ENCODE data around the gene TLL2. TPM values are rescaled to one million over a fixed set of nuclear protein-coding genes. Genes with fewer than 3 reads are reported as not detected.

TLL2 gene
- total RNA-seq, 1 donor from 2014 or later = 10.8 TPM

- DNase-seq (ENCODE audit: missing footprints) (no peak), ATAC-seq (peak; percentile 59)
- intact Hi-C loops (cut with DNase I) = loop anchor here (2.0 kb wide), 1 partner anchor 14 kb away; no protein-coding TSS in a partner anchor
Observed at GRCh38 chr10:96413151-96413787, 100.5 kb downstream of the TLL2 start.

GRCh38 chr10:96411716-96412320 is 101.9 kb downstream of the TLL2 start:
- intact Hi-C loops (cut with DNase I) = loop anchor here (2.0 kb wide), 1 partner anchor 13 kb away; no protein-coding TSS in a partner anchor
- ATAC-seq (no peak), DNase-seq (ENCODE audit: missing footprints) (no peak)

GRCh38 chr10:96410296-96410695 is 103.4 kb downstream of the TLL2 start:
- no peak for DNase-seq (ENCODE audit: missing footprints)
- ATAC-seq = no peak
- intact Hi-C loops (cut with DNase I) = no loop called here

- no peak for ATAC-seq
- intact Hi-C loops (cut with DNase I) = no loop called here
- DNase-seq (ENCODE audit: missing footprints) = no peak
Observed at GRCh38 chr10:96408201-96408600, 105.5 kb downstream of the TLL2 start.

GRCh38 chr10:96407560-96408069 is 106.1 kb downstream of the TLL2 start:
- DNase-seq (ENCODE audit: missing footprints) (no peak), ATAC-seq (no peak)
- intact Hi-C loops (cut with DNase I) = no loop called here

- no peak for DNase-seq (ENCODE audit: missing footprints)
Observed at GRCh38 chr10:96406091-96406490, 107.6 kb downstream of the TLL2 start.

GRCh38 chr10:96402417-96403305 is 111.1 kb downstream of the TLL2 start:
- intact Hi-C loops (cut with DNase I) = loop anchor here (5.0 kb wide), 1 partner anchor 1295 kb away; no protein-coding TSS in a partner anchor
- ATAC-seq (no peak), DNase-seq (ENCODE audit: missing footprints) (no peak)

More at GRCh38 chr10:96406091-96406490, 107.6 kb downstream of the TLL2 start:
- ATAC-seq = no peak
- intact Hi-C loops (cut with DNase I) = no loop called here

GRCh38 chr10:96401036-96401435 is 112.7 kb downstream of the TLL2 start:
- ATAC-seq (peak; percentile 36), DNase-seq (ENCODE audit: missing footprints) (no peak)
- intact Hi-C loops (cut with DNase I) = loop anchor here (5.0 kb wide), 1 partner anchor 1296 kb away; no protein-coding TSS in a partner anchor

GRCh38 chr10:96400465-96400864 is 113.3 kb downstream of the TLL2 start:
- intact Hi-C loops (cut with DNase I) = loop anchor here (5.0 kb wide), 1 partner anchor 1297 kb away; no protein-coding TSS in a partner anchor
- DNase-seq (ENCODE audit: missing footprints) = no peak
- ATAC-seq = no peak

GRCh38 chr10:96397902-96398301 is 115.8 kb downstream of the TLL2 start:
- DNase-seq (ENCODE audit: missing footprints) (no peak), ATAC-seq (peak; percentile 78)
- intact Hi-C loops (cut with DNase I) = loop anchor here (1.0 to 10.0 kb wide), 5 partner anchors 15 to 434 kb away; partner anchors contain the start of genes LCOR, PIK3AP1 and TLL2

GRCh38 chr10:96395931-96396877 is 117.5 kb downstream of the TLL2 start:
- ATAC-seq (peak; percentile 56), DNase-seq (ENCODE audit: missing footprints) (no peak)
- intact Hi-C loops (cut with DNase I) = loop anchor here (5.0 to 10.0 kb wide), 3 partner anchors 161 to 436 kb away; partner anchors contain the start of genes LCOR and PIK3AP1

- DNase-seq (ENCODE audit: missing footprints) = peak; percentile 79
- intact Hi-C loops (cut with DNase I) = loop anchor here (10.0 kb wide), 1 partner anchor 334 kb away; the partner anchor contains the start of gene PIK3AP1
- peak; percentile 92 for ATAC-seq
Observed at GRCh38 chr10:96390460-96390864, 123.3 kb downstream of the TLL2 start.

- intact Hi-C loops (cut with DNase I) = loop anchor here (10.0 kb wide), 1 partner anchor 335 kb away; the partner anchor contains the start of gene PIK3AP1
- DNase-seq (ENCODE audit: missing footprints) (no peak), ATAC-seq (no peak)
Observed at GRCh38 chr10:96389785-96390184, 123.9 kb downstream of the TLL2 start.

GRCh38 chr10:96387601-96388000 is 126.1 kb downstream of the TLL2 start:
- no peak for DNase-seq (ENCODE audit: missing footprints)
- ATAC-seq = no peak
- intact Hi-C loops (cut with DNase I) = no loop called here

GRCh38 chr10:96387161-96387560 is 126.6 kb downstream of the TLL2 start:
- DNase-seq (ENCODE audit: missing footprints) (no peak), ATAC-seq (no peak)
- intact Hi-C loops (cut with DNase I) = no loop called here

GRCh38 chr10:96384506-96384905 is 129.2 kb downstream of the TLL2 start:
- no peak for DNase-seq (ENCODE audit: missing footprints)
- ATAC-seq = no peak
- intact Hi-C loops (cut with DNase I) = no loop called here

- ATAC-seq = no peak
- DNase-seq (ENCODE audit: missing footprints) = no peak
- intact Hi-C loops (cut with DNase I) = no loop called here
Observed at GRCh38 chr10:96380821-96381220, 132.9 kb downstream of the TLL2 start.

GRCh38 chr10:96379758-96380157 is 134.0 kb downstream of the TLL2 start:
- intact Hi-C loops (cut with DNase I) = loop anchor here (5.0 to 10.0 kb wide), 3 partner anchors 178 to 645 kb away; no protein-coding TSS in a partner anchor
- DNase-seq (ENCODE audit: missing footprints) (no peak), ATAC-seq (no peak)
